ENCODE measurements around the gene GALNT1.
"Not testable (repeated sequence)": the region's sequence is repeated elsewhere in the genome, so short reads cannot be mapped to it uniquely, and the experiment has no call there.

GALNT1 gene

DNA sequence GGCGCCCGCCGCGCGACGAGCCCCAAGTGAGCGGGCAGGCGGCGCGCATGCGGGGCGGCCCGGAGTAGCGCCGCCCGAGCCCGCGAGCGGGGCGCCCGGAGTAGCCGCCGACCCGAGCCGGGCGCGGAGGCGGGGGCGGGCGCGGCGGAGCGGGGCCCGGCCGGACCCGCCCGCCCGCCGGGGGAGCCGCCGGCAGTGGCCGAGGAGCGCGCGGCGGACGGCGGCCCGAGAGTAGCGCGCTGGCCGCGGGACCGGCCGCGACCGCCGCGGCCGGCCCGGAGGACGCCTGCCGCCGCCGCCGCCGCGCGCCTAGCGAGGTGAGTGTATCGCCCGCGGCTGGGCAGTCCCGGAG, at the start of gene GALNT1:
Gene GALNT1 (plus strand): TSS at position 195 of the 352 bp plus-strand sequence. CDS start 72,923 bp downstream, outside the sequence.
- no peak for TF ChIP-seq Cebpa-rat (IDR thresholded peaks at IDR 0.05)
- H3K27me3 ChIP-seq, result no peaks in the 10 kb centered on the region
- peak within 1 kb of the TSS; percentile 82 for H3K4me3 ChIP-seq
- peak within 1 kb of the TSS; percentile 86 for H3K4me2 ChIP-seq
- H4K20me1 ChIP-seq, result peaks cover 46% of the 10 kb centered on the region
- H3K36me3 ChIP-seq, result peaks cover 12% of the 10 kb centered on the region
- H3K27ac ChIP-seq, result peak within 1 kb of the TSS; percentile 98
- peaks cover 35% of the 10 kb centered on the region for H3K9me3 ChIP-seq
- H3K4me1 ChIP-seq, result peaks cover 25% of the 10 kb centered on the region
- H3K9ac ChIP-seq, result peak within 1 kb of the TSS; percentile 98

DNA sequence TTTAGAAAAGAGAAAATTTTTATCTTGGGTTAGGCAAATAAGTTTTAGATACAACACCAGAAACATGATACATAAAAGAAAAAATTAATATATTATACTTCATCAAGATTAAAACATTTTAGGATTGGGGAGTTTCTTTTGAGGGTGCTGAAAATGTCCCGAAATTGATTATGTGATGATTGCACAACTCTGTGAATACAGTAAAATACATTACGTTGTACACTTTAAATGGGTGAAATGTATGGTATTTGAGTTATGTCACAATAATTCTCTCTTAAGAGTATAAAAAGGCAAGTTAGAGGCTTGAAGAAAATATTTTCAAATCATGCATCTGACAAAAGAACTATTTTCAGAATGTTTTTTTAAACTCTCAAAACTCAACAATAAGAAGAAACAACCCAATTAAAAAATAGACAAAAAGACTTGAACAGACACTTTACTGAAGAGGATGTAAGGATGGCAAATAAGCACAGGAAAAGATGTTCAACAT, 47.6 kb upstream of the GALNT1 start:
- H3K36me3 ChIP-seq, result no peaks in the 10 kb centered on the region
- H3K4me2 ChIP-seq, result no peak overlapping the region
- H3K9ac ChIP-seq, result no peak overlapping the region
- H3K4me1 ChIP-seq, result no peaks in the 10 kb centered on the region
- no peaks in the 10 kb centered on the region for H4K20me1 ChIP-seq
- H3K4me3 ChIP-seq, result no peak overlapping the region
- H3K9me3 ChIP-seq, result peaks cover 15% of the 10 kb centered on the region
- no peak; the same call in 1 of the 2 replicates for TF ChIP-seq Cebpa-rat (IDR thresholded peaks at IDR 0.05)
- no peak overlapping the region for H3K27ac ChIP-seq
- no peaks in the 10 kb centered on the region for H3K27me3 ChIP-seq

DNA sequence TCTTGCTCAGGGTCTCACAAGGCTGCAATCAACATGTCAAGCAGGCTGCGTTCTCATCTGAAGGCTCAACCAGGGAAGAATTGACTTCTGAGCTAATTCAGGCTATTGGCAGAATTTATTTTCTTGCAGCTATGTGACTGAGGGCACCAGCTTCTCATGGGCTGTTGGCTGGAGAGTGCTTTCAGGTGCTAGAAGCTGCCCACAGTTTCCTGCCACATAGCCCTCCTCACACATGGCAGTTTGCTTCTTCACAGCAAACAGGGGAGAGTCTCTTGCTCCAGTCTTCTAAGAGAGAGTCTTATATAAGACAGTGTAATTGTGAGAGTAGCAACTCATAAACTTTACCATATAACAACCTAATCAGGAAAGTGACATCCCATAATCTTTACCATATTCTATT, 46.2 kb upstream of the GALNT1 start:
- H3K27ac ChIP-seq, result no peak overlapping the region
- no peaks in the 10 kb centered on the region for H4K20me1 ChIP-seq
- H3K9ac ChIP-seq, result no peak overlapping the region
- H3K4me2 ChIP-seq, result no peak overlapping the region
- peaks cover 15% of the 10 kb centered on the region for H3K9me3 ChIP-seq
- no peaks in the 10 kb centered on the region for H3K36me3 ChIP-seq
- no peak overlapping the region for H3K4me3 ChIP-seq
- TF ChIP-seq Cebpa-rat (IDR thresholded peaks at IDR 0.05), result no peak
- no peaks in the 10 kb centered on the region for H3K27me3 ChIP-seq
- no peaks in the 10 kb centered on the region for H3K4me1 ChIP-seq

DNA sequence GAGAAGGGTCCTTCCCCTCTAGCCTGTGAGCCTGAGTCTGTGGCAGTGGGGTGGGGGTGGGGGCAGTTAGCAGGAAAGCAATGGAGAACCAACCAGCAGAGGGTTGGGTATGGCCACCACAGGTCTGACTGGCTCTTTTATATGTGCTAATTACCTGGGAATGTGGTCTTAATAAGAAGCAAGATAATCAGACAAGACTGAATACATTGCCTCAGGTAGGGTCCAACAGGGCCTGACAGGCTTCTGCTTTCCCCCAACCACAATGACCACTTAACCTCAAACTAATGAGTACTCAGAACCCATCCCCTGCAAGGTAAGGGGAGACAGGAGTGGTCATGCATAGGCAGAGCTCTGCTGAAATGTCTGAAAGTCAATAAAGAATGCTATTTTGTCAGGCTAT, 39.2 kb upstream of the GALNT1 start:
- Histone ChIP-seq H3K4me1 (no peaks in the 10 kb centered on the region), H3K27me3 (no peaks in the 10 kb centered on the region), H3K4me2 (no peak overlapping the region), H4K20me1 (no peaks in the 10 kb centered on the region), H3K36me3 (no peaks in the 10 kb centered on the region), H3K9ac (no peak overlapping the region), H3K27ac (no peak overlapping the region), H3K4me3 (no peak overlapping the region), H3K9me3 (peaks cover 4% of the 10 kb centered on the region; the same call in 1 of the 2 replicates)
- no peak for TF ChIP-seq Cebpa-rat (IDR thresholded peaks at IDR 0.05)

DNA sequence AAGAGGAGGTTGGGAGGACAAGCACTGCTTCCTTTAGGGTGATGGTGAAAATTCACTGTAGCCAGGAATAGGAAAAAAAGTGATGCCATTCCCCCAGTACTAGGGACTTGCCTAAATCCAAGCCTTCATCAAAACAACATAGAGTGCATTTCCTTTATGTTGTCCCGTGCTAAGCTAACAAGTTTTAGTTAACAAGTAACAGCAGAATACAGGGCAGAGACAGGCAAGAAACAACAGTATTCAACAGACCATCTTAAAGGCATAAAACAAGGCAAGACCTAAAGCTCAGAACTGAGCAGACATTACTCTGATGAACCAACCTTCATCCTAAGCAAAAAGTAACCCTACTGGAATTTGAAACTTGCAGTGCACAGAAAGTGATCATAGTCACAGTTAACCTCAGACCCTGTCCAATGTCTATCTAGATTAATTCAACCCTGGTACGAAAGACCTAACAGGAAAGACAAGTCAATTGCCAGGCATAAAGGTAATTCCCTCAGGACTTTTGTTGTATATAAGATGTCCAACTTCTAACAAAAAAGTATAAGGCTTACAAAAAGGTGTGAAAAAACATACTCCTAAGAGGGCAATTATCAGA, 34.4 kb upstream of the GALNT1 start:
- no peak for TF ChIP-seq Cebpa-rat (IDR thresholded peaks at IDR 0.05)
- H3K9me3 ChIP-seq, result peaks cover 4% of the 10 kb centered on the region; the same call in 1 of the 2 replicates
- no peak overlapping the region for H3K27ac ChIP-seq
- H3K4me2 ChIP-seq, result no peak overlapping the region
- no peak overlapping the region for H3K4me3 ChIP-seq
- no peaks in the 10 kb centered on the region for H3K27me3 ChIP-seq
- no peaks in the 10 kb centered on the region for H3K36me3 ChIP-seq
- H3K9ac ChIP-seq, result no peak overlapping the region
- no peaks in the 10 kb centered on the region for H3K4me1 ChIP-seq
- H4K20me1 ChIP-seq, result no peaks in the 10 kb centered on the region

DNA sequence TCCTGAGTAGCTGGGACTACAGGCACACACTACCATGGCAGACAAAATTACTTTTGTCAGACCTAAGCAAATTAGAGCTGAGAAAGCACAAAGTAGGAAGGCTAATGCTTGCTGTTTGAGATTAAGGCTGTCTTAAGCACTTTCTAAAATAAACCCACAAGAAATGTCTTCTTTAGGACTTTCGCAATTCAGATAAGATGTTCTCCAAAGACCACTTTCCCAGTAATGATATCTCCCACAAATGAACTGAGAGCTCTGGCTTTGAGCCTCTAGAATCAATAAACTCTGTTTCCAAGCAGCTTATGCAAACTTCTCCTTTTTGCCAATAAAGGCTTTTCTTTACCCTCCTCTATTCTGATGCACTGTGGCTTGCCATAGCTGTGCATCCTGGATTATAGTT, 32.0 kb upstream of the GALNT1 start:
- Histone ChIP-seq H3K9me3 (no peaks in the 10 kb centered on the region), H3K36me3 (no peaks in the 10 kb centered on the region), H4K20me1 (no peaks in the 10 kb centered on the region), H3K4me3 (no peak overlapping the region), H3K4me2 (no peak overlapping the region), H3K27me3 (no peaks in the 10 kb centered on the region), H3K27ac (no peak overlapping the region), H3K9ac (no peak overlapping the region), H3K4me1 (no peaks in the 10 kb centered on the region)
- no peak for TF ChIP-seq Cebpa-rat (IDR thresholded peaks at IDR 0.05)

DNA sequence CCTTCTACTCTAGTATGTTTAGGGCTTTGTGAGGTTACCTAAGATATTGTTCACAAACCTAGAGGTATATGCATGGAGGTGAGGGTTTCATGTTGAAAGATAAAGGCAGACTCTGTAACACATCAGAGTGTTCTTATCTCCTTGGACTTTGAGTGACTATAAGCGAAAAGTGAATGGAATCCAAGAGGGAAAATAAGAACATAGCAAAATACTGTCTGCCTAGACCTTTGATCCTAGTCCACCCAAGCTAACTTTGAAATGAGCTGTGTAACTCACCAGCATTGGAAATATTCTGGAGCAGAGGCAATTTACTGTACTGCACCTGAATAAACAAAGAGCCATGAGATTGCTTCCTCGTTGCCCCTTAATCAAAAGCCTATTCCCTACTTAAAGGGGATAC, 28.2 kb upstream of the GALNT1 start:
- no peaks in the 10 kb centered on the region for H4K20me1 ChIP-seq
- no peak overlapping the region for H3K4me3 ChIP-seq
- no peak overlapping the region for H3K9ac ChIP-seq
- TF ChIP-seq Cebpa-rat (IDR thresholded peaks at IDR 0.05), result no peak
- no peaks in the 10 kb centered on the region for H3K27me3 ChIP-seq
- no peaks in the 10 kb centered on the region for H3K9me3 ChIP-seq
- no peak overlapping the region for H3K4me2 ChIP-seq
- no peaks in the 10 kb centered on the region for H3K36me3 ChIP-seq
- H3K4me1 ChIP-seq, result no peaks in the 10 kb centered on the region
- H3K27ac ChIP-seq, result no peak overlapping the region

DNA sequence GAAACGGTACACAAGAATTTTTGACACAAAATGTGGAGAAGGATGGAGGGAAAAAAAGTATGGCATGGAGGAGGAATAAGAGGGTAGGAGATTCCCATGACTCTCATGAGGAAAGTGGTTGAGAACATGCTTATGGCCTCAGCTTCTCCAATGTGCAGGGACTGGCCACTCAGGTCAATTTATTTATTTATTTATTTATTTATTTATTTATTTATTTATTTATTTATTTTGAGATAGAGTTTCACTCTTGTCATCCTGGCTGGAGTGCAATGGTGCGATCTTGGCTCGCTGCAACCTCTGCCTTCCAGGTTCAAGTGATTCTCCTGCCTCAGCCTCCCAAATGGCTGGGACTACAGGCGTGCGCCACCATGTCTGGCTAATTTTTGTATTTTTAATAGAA, 26.0 kb upstream of the GALNT1 start:
- H3K36me3 ChIP-seq, result not testable (repeated sequence)

DNA sequence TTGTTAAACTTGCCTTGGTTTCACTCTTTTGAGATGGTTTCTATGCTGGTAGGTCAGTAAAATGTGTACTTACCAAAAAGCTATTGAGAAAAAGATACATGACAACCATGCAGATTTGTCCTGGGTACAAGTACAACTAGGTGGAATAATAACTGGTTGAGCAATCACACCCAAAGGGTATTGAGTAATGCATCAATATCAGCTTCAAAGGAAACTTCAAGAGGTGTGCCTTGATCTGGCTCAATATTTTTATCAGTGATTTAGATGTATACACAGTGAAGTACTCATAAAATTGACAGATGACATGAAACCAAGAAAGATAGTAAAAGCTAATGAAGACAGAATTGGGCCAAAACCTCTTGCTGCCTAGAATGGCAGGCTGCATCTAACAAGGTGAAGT, 21.7 kb upstream of the GALNT1 start:
- H3K9me3 ChIP-seq, result no peaks in the 10 kb centered on the region
- no peaks in the 10 kb centered on the region for H4K20me1 ChIP-seq
- no peak overlapping the region for H3K9ac ChIP-seq
- no peak overlapping the region for H3K4me2 ChIP-seq
- H3K4me3 ChIP-seq, result no peak overlapping the region
- H3K36me3 ChIP-seq, result no peaks in the 10 kb centered on the region
- no peaks in the 10 kb centered on the region for H3K27me3 ChIP-seq
- no peak overlapping the region for H3K27ac ChIP-seq
- no peak for TF ChIP-seq Cebpa-rat (IDR thresholded peaks at IDR 0.05)
- H3K4me1 ChIP-seq, result no peaks in the 10 kb centered on the region

More for the DNA sequence above, 26.0 kb upstream of the GALNT1 start:
- not testable (repeated sequence) for H3K9me3 ChIP-seq, H3K27me3 ChIP-seq, H4K20me1 ChIP-seq, H3K4me2 ChIP-seq, H3K4me1 ChIP-seq, H3K27ac ChIP-seq, H3K4me3 ChIP-seq, H3K9ac ChIP-seq

DNA sequence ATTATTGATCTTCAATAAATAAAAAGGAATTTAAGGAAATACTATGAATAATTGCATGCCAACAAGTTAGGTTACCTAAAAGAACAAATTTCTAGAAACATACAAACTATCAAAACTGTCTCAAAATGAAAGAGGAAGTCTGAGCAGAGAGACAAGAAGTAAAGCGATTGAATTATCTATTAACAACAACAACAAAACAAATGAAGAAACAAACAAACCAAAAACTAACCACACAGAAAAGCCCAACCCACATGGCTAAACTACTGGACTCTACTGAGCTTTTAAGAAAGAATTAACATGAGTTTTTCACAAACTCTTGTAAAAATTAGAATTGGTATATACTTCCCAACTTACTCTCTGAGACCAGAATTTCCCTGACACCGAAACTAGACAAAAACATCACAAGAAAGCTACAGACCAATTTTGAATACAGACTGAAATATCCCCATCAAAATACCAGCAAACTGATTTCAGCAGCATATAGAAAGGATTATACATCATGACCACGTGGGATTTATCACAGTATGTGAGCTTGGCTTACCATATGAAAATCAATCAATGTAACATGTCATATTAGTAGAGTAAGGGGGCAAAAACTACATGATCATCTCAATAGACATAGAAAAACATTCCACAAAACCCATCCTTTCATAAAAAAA, 16.6 kb upstream of the GALNT1 start:
- H3K36me3 ChIP-seq, result no peaks in the 10 kb centered on the region
- H3K27me3 ChIP-seq, result no peaks in the 10 kb centered on the region
- H3K27ac ChIP-seq, result no peak overlapping the region
- H3K4me2 ChIP-seq, result no peak overlapping the region
- no peak overlapping the region for H3K4me3 ChIP-seq
- no peaks in the 10 kb centered on the region for H4K20me1 ChIP-seq
- H3K9ac ChIP-seq, result no peak overlapping the region
- TF ChIP-seq Cebpa-rat (IDR thresholded peaks at IDR 0.05), result no peak
- no peaks in the 10 kb centered on the region for H3K4me1 ChIP-seq
- no peaks in the 10 kb centered on the region for H3K9me3 ChIP-seq

Data from BLaER1 (cell line).